IPS-20b (cell line): ENCODE data around the gene OR13C3.
"Not testable (repeated sequence)": the region's sequence is repeated elsewhere in the genome, so short reads cannot be mapped to it uniquely, and the experiment has no call there.

Source experiments
- H3K27ac ChIP-seq: one replicate; pipeline ENCODE4 v1.5.1; 2013; ENCODE audit warnings: low read length
- H3K27me3 ChIP-seq: 2 replicates; pipeline ENCODE4 v1.6.1; 2013; ENCODE audit warnings: mild to moderate bottlenecking, low read length, inconsistent platforms; ENCODE audit not compliant: insufficient read depth
- H3K36me3 ChIP-seq: 2 replicates; pipeline ENCODE4 v1.6.1; 2013; ENCODE audit warnings: low read depth, mild to moderate bottlenecking, inconsistent platforms, low read length, moderate library complexity; ENCODE audit not compliant: insufficient read depth
- H3K4me1 ChIP-seq: 2 replicates; pipeline ENCODE4 v1.6.1; 2013; ENCODE audit warnings: mild to moderate bottlenecking, control low read depth, inconsistent platforms, low read length, moderate library complexity; ENCODE audit not compliant: insufficient read depth
- H3K4me3 ChIP-seq: 2 replicates; pipeline ENCODE4 v1.5.1; 2013; ENCODE audit warnings: mild to moderate bottlenecking, low read length, inconsistent platforms
- H3K9ac ChIP-seq: 2 replicates; pipeline ENCODE4 v1.6.1; 2013; ENCODE audit warnings: low read depth, mild to moderate bottlenecking, inconsistent platforms, low read length, moderate library complexity
- H3K9me3 ChIP-seq: 2 replicates; pipeline ENCODE4 v1.6.1; 2013; ENCODE audit warnings: mild to moderate bottlenecking, low read depth, low read length, inconsistent platforms; ENCODE audit not compliant: insufficient read depth

OR13C3 gene

GRCh38 chr9:104527109-104527508, 9.5 kb downstream of the OR13C3 start, which contains the start of gene OR13C4:
Gene OR13C4, minus strand, starts transcription at chr9:104527209. Its CDS starts 0 bp downstream, at chr9:104527209.
- Histone ChIP-seq H3K4me3 (no peak within 1 kb of the TSS), H3K36me3 (no peaks in the 10 kb centered on the region), H3K27me3 (no peaks in the 10 kb centered on the region), H3K9me3 (0 out of 2 replicates have a peak, but pooled peaks cover 8% of the 10 kb centered on the region), H3K4me1 (no peaks in the 10 kb centered on the region; the same call in 1 of the 2 replicates), H3K27ac (no peak within 1 kb of the TSS), H3K9ac (no peak within 1 kb of the TSS)

GRCh38 chr9:104520241-104520640, 16.4 kb downstream of the OR13C3 start:
- not testable (repeated sequence) for H3K36me3 ChIP-seq, H3K4me1 ChIP-seq

GRCh38 chr9:104514901-104515300, 21.8 kb downstream of the OR13C3 start:
- Histone ChIP-seq H3K4me1 (no peaks in the 10 kb centered on the region), H3K27me3 (no peaks in the 10 kb centered on the region), H3K36me3 (no peaks in the 10 kb centered on the region), H3K27ac (no peak overlapping the region), H3K4me3 (no peak overlapping the region), H3K9ac (no peak overlapping the region), H3K9me3 (no peaks in the 10 kb centered on the region)

More at GRCh38 chr9:104520241-104520640, 16.4 kb downstream of the OR13C3 start:
- not testable (repeated sequence) for H3K4me3 ChIP-seq, H3K27me3 ChIP-seq, H3K27ac ChIP-seq, H3K9ac ChIP-seq, H3K9me3 ChIP-seq

- no peak overlapping the region for H3K9ac ChIP-seq
- no peaks in the 10 kb centered on the region for H3K4me1 ChIP-seq
- no peaks in the 10 kb centered on the region for H3K27me3 ChIP-seq
- H3K9me3 ChIP-seq, result no peaks in the 10 kb centered on the region
- H3K27ac ChIP-seq, result no peak overlapping the region
- no peaks in the 10 kb centered on the region for H3K36me3 ChIP-seq
- no peak overlapping the region for H3K4me3 ChIP-seq
Measured at GRCh38 chr9:104506565-104506964, 30.1 kb downstream of the OR13C3 start.

GRCh38 chr9:104503963-104504362, 32.7 kb downstream of the OR13C3 start, which contains the start of gene OR13F1:
Gene OR13F1, plus strand, starts transcription at chr9:104504263. Its CDS starts 0 bp downstream, at chr9:104504263.
- Histone ChIP-seq H3K36me3 (no peaks in the 10 kb centered on the region), H3K27me3 (no peaks in the 10 kb centered on the region), H3K9ac (no peak within 1 kb of the TSS), H3K27ac (no peak within 1 kb of the TSS), H3K4me1 (no peaks in the 10 kb centered on the region), H3K4me3 (no peak within 1 kb of the TSS), H3K9me3 (no peaks in the 10 kb centered on the region)

- no peak overlapping the region for H3K4me3 ChIP-seq
- no peaks in the 10 kb centered on the region for H3K9me3 ChIP-seq
- no peaks in the 10 kb centered on the region for H3K4me1 ChIP-seq
- no peak overlapping the region for H3K9ac ChIP-seq
- H3K36me3 ChIP-seq, result no peaks in the 10 kb centered on the region
- H3K27me3 ChIP-seq, result no peaks in the 10 kb centered on the region
- H3K27ac ChIP-seq, result no peak overlapping the region
Measured at GRCh38 chr9:104503440-104503839, 33.2 kb downstream of the OR13C3 start.

GRCh38 chr9:104494808-104495207, 41.8 kb downstream of the OR13C3 start:
- Histone ChIP-seq H3K9ac (no peak overlapping the region), H3K4me3 (no peak overlapping the region), H3K4me1 (no peaks in the 10 kb centered on the region), H3K36me3 (no peaks in the 10 kb centered on the region), H3K27ac (no peak overlapping the region), H3K9me3 (no peaks in the 10 kb centered on the region), H3K27me3 (no peaks in the 10 kb centered on the region)
